Ishikawa (cell line): ENCODE measurements around the gene SNAI3.

Source experiments
- CEBPB ChIP-seq: IDR thresholded peaks from 2 replicates; pipeline ENCODE4 v1.6.1; 2012
- CREB1 ChIP-seq: IDR thresholded peaks from 2 replicates; pipeline ENCODE4 v1.6.1; 2012; ENCODE audit warnings: low read depth
- EGR1 ChIP-seq: IDR thresholded peaks from 2 replicates; pipeline ENCODE4 v1.6.1; 2012
- EP300 ChIP-seq: IDR thresholded peaks from 2 replicates; pipeline ENCODE4 v1.6.1; 2012; ENCODE audit warnings: borderline replicate concordance
- FOXM1 ChIP-seq: IDR thresholded peaks from 2 replicates; pipeline ENCODE4 v1.6.1; 2012; ENCODE audit warnings: low read depth, borderline replicate concordance
- MAX ChIP-seq: IDR thresholded peaks from 2 replicates; pipeline ENCODE4 v1.6.1; 2012
- NFIC ChIP-seq: IDR thresholded peaks from 2 replicates; pipeline ENCODE4 v1.6.1; 2012
- RAD21 ChIP-seq: IDR thresholded peaks from 2 replicates; pipeline ENCODE4 v1.6.1; 2012; ENCODE audit warnings: low read depth
- REST ChIP-seq: IDR thresholded peaks from 2 replicates; pipeline ENCODE4 v1.6.1; 2012; ENCODE audit warnings: low read depth, mild to moderate bottlenecking
- TAF1 ChIP-seq: IDR thresholded peaks from 2 replicates; pipeline ENCODE4 v1.6.1; 2012; ENCODE audit warnings: low read depth, mild to moderate bottlenecking
- TCF12 ChIP-seq: IDR thresholded peaks from 2 replicates; pipeline ENCODE4 v1.6.1; 2012; ENCODE audit warnings: low read depth
- TEAD4 ChIP-seq: IDR thresholded peaks from 2 replicates; pipeline ENCODE4 v1.6.1; 2012
- USF1 ChIP-seq: IDR thresholded peaks from 2 replicates; pipeline ENCODE4 v1.6.1; 2012
- YY1 ChIP-seq: IDR thresholded peaks from 2 replicates; pipeline ENCODE4 v1.6.1; 2012; ENCODE audit warnings: low read depth
- ZBTB7A ChIP-seq: IDR thresholded peaks from 2 replicates; pipeline ENCODE4 v1.6.1; 2012; ENCODE audit warnings: low read depth

The SNAI3 gene

GRCh38 chr16:88645941-88646340 is 40.4 kb downstream of the SNAI3 start:
- TF ChIP-seq YY1 (no peak), REST (no peak), EP300 (no peak), ZBTB7A (no peak), MAX (no peak)

- no peak for TF ChIP-seq YY1
- no peak for TF ChIP-seq RAD21
- no peak for TF ChIP-seq EGR1
- no peak for TF ChIP-seq TAF1
Measured at GRCh38 chr16:88645455-88645854, 40.9 kb downstream of the SNAI3 start.

GRCh38 chr16:88643644-88643932 is 42.7 kb downstream of the SNAI3 start:
- TF ChIP-seq CREB1: no peak
- no peak for TF ChIP-seq EGR1
- no peak for TF ChIP-seq RAD21
- TF ChIP-seq TEAD4: no peak
- no peak for TF ChIP-seq MAX
- TF ChIP-seq NFIC: no peak
- no peak for TF ChIP-seq USF1
- no peak for TF ChIP-seq EP300
- no peak for TF ChIP-seq FOXM1
- TF ChIP-seq YY1: no peak
- TF ChIP-seq TCF12: no peak
- TF ChIP-seq TAF1: no peak
- no peak for TF ChIP-seq CEBPB
- no peak for TF ChIP-seq ZBTB7A
- TF ChIP-seq REST: no peak

- TF ChIP-seq MAX (no peak), NFIC (no peak), ZBTB7A (no peak), CREB1 (no peak), FOXM1 (no peak), REST (no peak)
Measured at GRCh38 chr16:88642881-88643643, 43.2 kb downstream of the SNAI3 start.

- TF ChIP-seq ZBTB7A (no peak), CEBPB (no peak), TAF1 (no peak), USF1 (no peak), REST (no peak), RAD21 (no peak), YY1 (no peak), EGR1 (no peak), TCF12 (no peak), NFIC (no peak), TEAD4 (no peak), CREB1 (no peak), FOXM1 (no peak)
Measured at GRCh38 chr16:88640498-88641247, 45.6 kb downstream of the SNAI3 start.
